Progenitor cell of endocrine pancreas (in vitro differentiated cells): ENCODE results near the gene DLGAP1. TPM values are rescaled to one million over a fixed set of nuclear protein-coding genes. Genes with fewer than 3 reads are reported as not detected.

ENCODE experiments used
- DNase-seq: peaks from one replicate; pipeline ENCODE4 v3.0.0; 2021; ENCODE audit warnings: low spot score; ENCODE audit not compliant: unreplicated experiment
- H3K27ac Mint-ChIP-seq: 2 replicates; pipeline ENCODE4 v1.8.0; 2021; ENCODE audit warnings: mild to moderate bottlenecking, moderate library complexity, mixed read lengths
- H3K27me3 Mint-ChIP-seq: 2 replicates; pipeline ENCODE4 v1.8.0; 2021; ENCODE audit warnings: mixed read lengths
- H3K36me3 Mint-ChIP-seq: 2 replicates; pipeline ENCODE4 v1.8.0; 2022; ENCODE audit warnings: mixed read lengths; ENCODE audit not compliant: insufficient read depth
- H3K4me1 Mint-ChIP-seq: 2 replicates; pipeline ENCODE4 v1.8.0; 2021; ENCODE audit warnings: low read depth, mixed read lengths
- H3K4me3 Mint-ChIP-seq: 2 replicates; pipeline ENCODE4 v1.8.0; 2021; ENCODE audit warnings: low read depth, mild to moderate bottlenecking, moderate library complexity, mixed read lengths
- H3K9me3 Mint-ChIP-seq: 2 replicates; pipeline ENCODE4 v1.8.0; 2021; ENCODE audit warnings: low read depth, mixed read lengths
- total RNA-seq: library from RNA; stranded (reverse); gene quantifications from 2 replicates; pipeline ENCODE4 v1.2.1, GENCODE V29; 2021
- TF ChIP-seq, protein P1 (sequence below): fragments of 200-600 bp; sonication (generic); IDR thresholded peaks from one replicate; pipeline ENCODE4 v1.5.0; 2021; ENCODE audit warnings: antibody characterized with exemption, mild to moderate bottlenecking; ENCODE audit not compliant: unreplicated experiment

DLGAP1 gene
- total RNA-seq, 1 donor from 2014 or later, result 16.7 TPM

- H3K9me3 Mint-ChIP-seq, result no peaks in the 10 kb centered on the region
- H3K36me3 Mint-ChIP-seq, result no peaks in the 10 kb centered on the region
- peak overlapping the region; percentile 30 for H3K27ac Mint-ChIP-seq
- H3K27me3 Mint-ChIP-seq, result peaks cover 29% of the 10 kb centered on the region
- H3K4me1 Mint-ChIP-seq, result peaks cover 34% of the 10 kb centered on the region
- TF ChIP-seq, protein P1, sequence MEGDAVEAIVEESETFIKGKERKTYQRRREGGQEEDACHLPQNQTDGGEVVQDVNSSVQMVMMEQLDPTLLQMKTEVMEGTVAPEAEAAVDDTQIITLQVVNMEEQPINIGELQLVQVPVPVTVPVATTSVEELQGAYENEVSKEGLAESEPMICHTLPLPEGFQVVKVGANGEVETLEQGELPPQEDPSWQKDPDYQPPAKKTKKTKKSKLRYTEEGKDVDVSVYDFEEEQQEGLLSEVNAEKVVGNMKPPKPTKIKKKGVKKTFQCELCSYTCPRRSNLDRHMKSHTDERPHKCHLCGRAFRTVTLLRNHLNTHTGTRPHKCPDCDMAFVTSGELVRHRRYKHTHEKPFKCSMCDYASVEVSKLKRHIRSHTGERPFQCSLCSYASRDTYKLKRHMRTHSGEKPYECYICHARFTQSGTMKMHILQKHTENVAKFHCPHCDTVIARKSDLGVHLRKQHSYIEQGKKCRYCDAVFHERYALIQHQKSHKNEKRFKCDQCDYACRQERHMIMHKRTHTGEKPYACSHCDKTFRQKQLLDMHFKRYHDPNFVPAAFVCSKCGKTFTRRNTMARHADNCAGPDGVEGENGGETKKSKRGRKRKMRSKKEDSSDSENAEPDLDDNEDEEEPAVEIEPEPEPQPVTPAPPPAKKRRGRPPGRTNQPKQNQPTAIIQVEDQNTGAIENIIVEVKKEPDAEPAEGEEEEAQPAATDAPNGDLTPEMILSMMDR, result no peak
- DNase-seq, result no peak
- peak overlapping the region; percentile 91 for H3K4me3 Mint-ChIP-seq
Observed at GRCh38 chr18:4453567-4453873, 1.6 kb downstream of the DLGAP1 start.

DNA sequence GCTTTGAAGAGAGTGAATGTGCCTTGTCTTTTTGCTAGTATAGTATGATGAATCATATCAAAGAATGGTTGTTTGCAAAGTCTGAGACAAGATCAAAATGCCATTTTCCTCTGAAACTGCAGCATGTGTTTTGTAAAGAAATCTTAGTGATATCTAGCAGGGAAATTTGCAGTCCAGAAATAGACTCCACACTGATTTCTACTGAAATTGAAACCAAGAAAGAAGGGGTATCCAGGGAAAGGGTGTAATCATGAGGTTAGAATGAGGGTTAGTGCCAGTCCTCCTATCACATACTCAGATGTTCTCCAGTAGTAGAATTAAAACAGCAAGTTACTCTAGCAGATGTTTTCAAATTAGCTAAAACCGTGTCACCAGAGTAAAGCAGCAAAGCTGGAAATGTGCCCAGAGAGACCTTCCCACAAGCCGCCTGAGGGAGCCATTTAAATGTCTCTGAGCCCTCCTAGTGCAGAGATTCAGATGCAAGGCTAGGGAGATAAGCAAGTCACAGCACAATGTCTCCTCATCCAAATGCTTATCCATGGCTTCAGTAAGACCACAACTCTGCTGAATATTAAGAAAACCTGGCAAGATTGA is 4.9 kb downstream of the DLGAP1 start:
- H3K27me3 Mint-ChIP-seq, result peaks cover 16% of the 10 kb centered on the region
- no peaks in the 10 kb centered on the region for H3K9me3 Mint-ChIP-seq
- TF ChIP-seq, protein P1, result no peak
- peaks cover 2% of the 10 kb centered on the region for H3K36me3 Mint-ChIP-seq
- H3K4me3 Mint-ChIP-seq, result no peak overlapping the region
- DNase-seq, result no peak
- H3K27ac Mint-ChIP-seq, result no peak overlapping the region
- peaks cover 35% of the 10 kb centered on the region for H3K4me1 Mint-ChIP-seq

DNA sequence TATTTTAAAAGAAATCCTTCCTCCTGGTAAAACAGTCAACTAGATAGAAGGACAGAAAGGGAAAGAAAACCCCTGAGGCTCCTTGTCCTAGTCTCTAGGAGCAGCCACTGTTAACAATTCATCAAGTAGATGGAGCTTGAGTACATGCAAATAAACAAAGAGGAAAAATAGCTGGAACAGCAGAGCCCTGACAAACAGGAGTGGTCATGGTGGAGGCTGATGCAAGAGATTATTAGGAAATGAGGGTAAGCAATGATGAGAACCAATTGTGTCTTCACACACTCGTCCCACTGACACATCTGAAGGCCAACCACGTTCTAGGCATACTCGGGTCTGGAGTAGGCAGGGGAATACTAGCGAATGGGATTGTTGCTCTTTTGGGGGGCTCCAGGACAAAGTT is 9.2 kb downstream of the DLGAP1 start:
- Mint-ChIP-seq H3K4me3 (no peak overlapping the region), H3K36me3 (peaks cover 2% of the 10 kb centered on the region), H3K27me3 (peaks cover 3% of the 10 kb centered on the region), H3K4me1 (peaks cover 28% of the 10 kb centered on the region), H3K9me3 (no peaks in the 10 kb centered on the region), H3K27ac (no peak overlapping the region)
- TF ChIP-seq, protein P1, result no peak
- no peak for DNase-seq

DNA sequence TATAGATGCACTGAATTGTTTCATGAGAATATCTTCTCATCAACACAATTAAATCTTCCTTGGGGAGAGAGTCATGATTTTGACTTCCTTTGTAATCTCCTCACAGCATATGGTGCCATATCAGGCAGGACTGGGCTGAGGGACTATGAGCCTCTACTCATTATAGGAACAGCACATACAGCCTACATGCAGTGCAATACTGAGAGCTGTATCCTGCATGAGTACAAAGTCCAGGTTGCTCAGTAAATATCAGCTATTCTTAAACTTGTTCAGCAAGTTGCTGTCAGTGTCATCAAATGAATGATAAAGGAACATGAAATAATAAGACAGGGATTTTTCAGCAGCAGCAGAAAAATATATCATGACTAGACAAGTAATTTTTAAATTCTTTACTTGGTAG is 10.8 kb downstream of the DLGAP1 start:
- TF ChIP-seq, protein P1, result no peak
- Mint-ChIP-seq H3K27me3 (no peaks in the 10 kb centered on the region), H3K27ac (peak overlapping the region; percentile 51), H3K9me3 (no peaks in the 10 kb centered on the region), H3K4me3 (peak overlapping the region; percentile 29), H3K36me3 (peaks cover 2% of the 10 kb centered on the region), H3K4me1 (peaks cover 15% of the 10 kb centered on the region)
- no peak for DNase-seq

- peaks cover 2% of the 10 kb centered on the region for H3K36me3 Mint-ChIP-seq
- H3K4me1 Mint-ChIP-seq, result peaks cover 15% of the 10 kb centered on the region
- H3K9me3 Mint-ChIP-seq, result no peaks in the 10 kb centered on the region
- TF ChIP-seq, protein P1, result no peak
- H3K4me3 Mint-ChIP-seq, result no peak overlapping the region
- H3K27ac Mint-ChIP-seq, result no peak overlapping the region
- no peaks in the 10 kb centered on the region for H3K27me3 Mint-ChIP-seq
- DNase-seq, result no peak
Observed at GRCh38 chr18:4441098-4441497, 14.0 kb downstream of the DLGAP1 start.
